Stimulated activated CD4-positive, alpha-beta T cell treated with anti-CD3 and anti-CD28 coated beads, Interleukin-1b, Interleukin-23, amount 100 ng/mL, for 24 hours (primary cell): ENCODE data around the gene LRP1B.

ENCODE experiments used
- DNase-seq, 4 experiments: peaks; one replicate each; pipeline ENCODE4 v3.0.0-alpha.2; 2020; ENCODE audit warnings: low read depth in 4 of 4, low spot score in 1 of 4

The LRP1B gene

DNA sequence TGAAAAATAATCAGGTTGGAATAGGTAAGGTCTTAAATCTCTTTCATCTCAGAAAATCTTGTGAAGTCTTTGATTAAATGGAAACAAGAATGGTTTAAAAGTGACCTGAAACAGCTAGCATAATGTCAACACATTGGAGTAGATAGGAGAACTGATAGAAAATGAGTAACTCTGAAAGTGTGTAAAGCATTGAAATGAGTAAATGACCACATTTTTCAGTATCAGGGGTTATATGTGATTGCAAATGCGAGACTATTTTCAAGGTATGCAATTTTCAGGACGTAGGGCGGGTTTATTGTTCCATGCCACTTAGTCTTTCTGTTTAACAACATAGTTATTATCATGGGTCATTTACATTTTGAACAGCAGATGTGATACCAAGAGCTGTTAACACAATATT lies 1383.2 kb downstream of the LRP1B start:
- no peak for DNase-seq

DNA sequence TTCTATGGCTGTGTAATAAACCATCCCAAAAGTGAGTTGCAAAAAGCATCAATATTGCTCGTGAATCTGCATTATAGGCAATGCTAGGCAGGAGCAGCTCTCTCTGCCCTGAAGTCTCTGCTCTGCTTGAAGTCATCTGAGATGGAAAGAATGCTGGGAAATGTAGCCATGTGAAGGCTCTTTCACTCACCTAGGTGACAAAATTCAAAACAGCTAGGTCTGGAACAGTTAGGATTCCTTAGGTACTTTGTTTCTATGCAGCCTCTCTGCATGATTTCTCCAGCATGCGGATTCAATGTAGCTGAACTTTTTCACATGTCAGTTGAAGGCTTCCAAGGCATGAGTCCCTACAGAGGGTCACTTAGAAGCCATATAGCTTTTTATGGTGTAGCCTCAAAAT lies 1383.7 kb downstream of the LRP1B start:
- DNase-seq: no peak

- no peak for DNase-seq
These were observed 1386.4 kb downstream of the LRP1B start for GRCh38 chr2:140744379-140744778.

GRCh38 chr2:140737006-140737405 lies 1393.8 kb downstream of the LRP1B start:
- DNase-seq: no peak

GRCh38 chr2:140734992-140735391 lies 1395.8 kb downstream of the LRP1B start:
- DNase-seq: no peak

- no peak for DNase-seq
These were observed 1411.8 kb downstream of the LRP1B start for GRCh38 chr2:140718999-140719398.

GRCh38 chr2:140717481-140717880 lies 1413.3 kb downstream of the LRP1B start:
- no peak for DNase-seq

DNA sequence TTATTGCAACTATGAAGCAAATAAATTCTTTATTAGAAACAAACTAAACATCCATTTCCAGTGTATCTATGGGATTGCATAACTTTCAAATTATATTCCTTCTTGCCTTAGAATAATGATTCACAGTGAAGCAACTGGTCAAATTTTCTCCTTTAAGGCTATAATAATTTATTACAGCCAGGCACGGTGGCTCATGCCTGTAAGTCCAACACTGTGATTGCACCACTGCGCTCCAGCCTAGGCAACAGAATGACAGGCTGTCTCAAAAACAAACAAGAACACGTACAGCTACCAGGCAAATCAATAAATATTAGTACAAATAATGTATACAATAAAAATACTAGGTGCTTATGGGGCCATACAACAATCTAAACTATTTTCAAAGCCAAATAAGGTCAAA lies 1416.2 kb downstream of the LRP1B start:
- DNase-seq: no peak

GRCh38 chr2:140711867-140712266 lies 1418.9 kb downstream of the LRP1B start:
- no peak for DNase-seq

DNA sequence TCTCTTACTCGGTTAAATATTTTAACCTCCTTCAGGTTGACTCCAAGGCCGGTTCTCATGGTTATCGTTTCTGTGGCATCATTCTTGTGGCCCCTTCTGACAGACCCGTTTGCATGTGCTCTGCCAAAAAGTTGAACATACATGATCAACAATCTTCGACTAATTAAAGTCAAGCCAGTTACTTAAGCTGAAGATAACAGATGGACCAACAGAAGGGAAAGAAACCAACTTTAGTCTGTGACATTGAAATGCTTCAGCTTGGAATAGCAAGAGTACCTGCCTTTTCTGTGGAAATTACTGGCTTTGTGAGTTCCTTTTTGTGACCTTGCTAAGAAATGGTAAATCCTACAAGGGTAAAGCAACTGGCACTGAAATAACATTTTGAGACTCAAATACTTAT lies 1429.1 kb downstream of the LRP1B start:
- DNase-seq: no peak

DNA sequence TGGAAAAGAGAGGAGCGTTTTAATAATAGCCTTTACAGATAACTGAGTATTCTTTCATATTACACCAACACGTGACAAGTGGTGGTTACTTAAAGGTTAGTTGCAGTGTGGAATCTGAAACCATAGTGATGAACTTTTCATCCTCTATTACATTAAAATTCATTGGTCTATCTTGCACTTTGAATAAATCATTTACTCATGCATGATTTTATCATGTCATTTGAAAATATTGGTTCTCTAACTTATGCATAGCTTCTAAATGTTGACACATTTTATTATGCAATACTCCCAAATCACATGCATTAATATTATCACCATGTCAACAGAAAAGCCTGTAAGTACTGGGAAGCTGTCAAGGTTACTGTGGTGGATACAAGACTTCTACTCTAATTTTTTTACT lies 1432.2 kb downstream of the LRP1B start:
- DNase-seq: no peak

GRCh38 chr2:140696449-140696848 lies 1434.4 kb downstream of the LRP1B start:
- no peak for DNase-seq

GRCh38 chr2:140695155-140695554 lies 1435.7 kb downstream of the LRP1B start:
- DNase-seq: no peak

GRCh38 chr2:140687825-140688224 lies 1443.0 kb downstream of the LRP1B start:
- DNase-seq: no peak

GRCh38 chr2:140683658-140684057 lies 1447.2 kb downstream of the LRP1B start:
- no peak for DNase-seq

GRCh38 chr2:140680862-140681261 lies 1450.0 kb downstream of the LRP1B start:
- no peak for DNase-seq

DNA sequence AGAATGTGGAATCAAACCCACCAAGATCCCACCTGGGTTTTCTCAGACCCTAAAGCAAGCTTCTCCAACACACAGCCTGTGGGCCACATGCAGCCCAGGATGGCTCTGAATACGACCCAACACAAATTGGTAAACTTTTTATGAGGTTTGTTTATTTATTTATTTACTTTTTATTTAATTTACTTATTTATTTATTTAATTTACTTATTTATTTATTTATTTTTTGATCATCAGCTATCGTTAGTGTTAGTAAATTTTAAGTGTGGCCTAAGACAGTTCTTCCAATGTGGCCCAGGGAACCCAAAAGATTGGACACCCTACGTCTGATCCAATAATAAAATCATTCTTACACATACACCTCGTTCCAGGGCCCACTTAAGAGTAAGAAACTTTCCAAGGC lies 1451.1 kb downstream of the LRP1B start:
- no peak for DNase-seq

- no peak for DNase-seq
These were observed 1460.9 kb downstream of the LRP1B start for GRCh38 chr2:140669911-140670310.

GRCh38 chr2:140667203-140667602 lies 1463.6 kb downstream of the LRP1B start:
- no peak for DNase-seq

GRCh38 chr2:140662504-140662903 lies 1468.3 kb downstream of the LRP1B start:
- no peak for DNase-seq

DNA sequence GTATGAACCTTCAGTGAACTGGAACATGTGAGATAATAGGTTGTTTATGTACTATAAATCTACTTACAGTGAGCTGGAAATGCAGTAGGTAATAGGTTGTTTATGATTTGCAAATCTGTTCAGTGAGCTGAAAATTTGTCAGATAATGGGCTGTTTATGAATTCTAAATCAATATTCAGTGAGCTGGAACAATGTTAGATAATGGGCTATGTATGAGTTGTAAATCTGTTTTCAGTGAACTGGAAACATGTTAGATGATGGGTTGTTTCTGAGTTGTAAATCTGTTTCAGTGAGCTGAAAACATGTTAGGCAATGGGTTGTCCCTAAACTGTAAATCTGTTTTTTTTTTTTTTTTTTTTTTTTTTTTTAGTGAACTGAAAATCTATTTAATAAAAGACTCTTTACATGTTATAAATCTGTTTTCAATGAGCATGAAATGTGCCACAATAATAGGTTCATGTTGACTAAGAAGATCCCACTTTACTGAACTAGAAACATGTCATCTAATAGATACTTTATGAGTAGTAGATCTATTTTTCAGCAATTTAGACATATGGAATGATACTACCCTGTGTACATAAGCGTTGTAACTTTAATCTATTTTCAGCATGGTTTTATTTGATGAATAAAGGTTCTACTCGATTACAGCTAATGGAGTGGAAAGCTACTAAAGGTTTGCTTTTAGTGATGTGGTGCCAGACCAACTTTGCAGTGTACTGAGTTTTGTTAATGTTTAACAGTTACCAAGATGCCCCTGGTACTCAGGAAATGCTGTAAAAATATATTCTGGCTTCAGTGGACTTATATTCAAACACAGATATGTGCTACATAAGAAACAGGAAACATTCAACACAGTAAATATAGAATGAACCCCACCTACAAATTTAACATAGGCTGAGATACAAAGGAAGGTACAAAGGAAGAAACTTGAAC lies 1471.8 kb downstream of the LRP1B start:
- DNase-seq: no peak

DNA sequence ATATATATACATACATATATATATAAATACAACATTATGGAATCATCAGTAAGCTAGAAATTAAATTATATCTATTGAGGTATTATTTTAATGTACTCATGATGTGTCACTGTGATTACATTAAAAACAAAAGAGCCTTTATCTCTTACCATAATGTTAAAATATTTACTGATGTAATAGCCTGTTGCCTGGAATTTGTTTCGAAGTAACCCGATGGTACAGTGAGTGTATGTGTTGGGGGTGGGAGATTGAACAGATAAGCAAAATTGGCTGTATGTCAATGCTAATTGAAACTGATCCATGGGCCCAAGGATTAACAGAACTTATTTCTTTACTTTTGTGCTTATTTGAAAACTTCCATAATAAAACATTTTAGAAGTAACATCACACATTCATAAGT lies 1473.2 kb downstream of the LRP1B start:
- no peak for DNase-seq

GRCh38 chr2:140654565-140654964 lies 1476.3 kb downstream of the LRP1B start:
- DNase-seq: no peak
